Medulla oblongata (tissue), 1 donor: ENCODE measurements around the gene RSRC1.

Source experiments
- DNase-seq: peaks from one replicate; pipeline ENCODE4 v3.0.0-alpha.2; 2015; ENCODE audit errors: extremely low spot score

Gene RSRC1

GRCh38 chr3:158127250-158128219, 17.6 kb downstream of the RSRC1 start:
- DNase-seq = no peak

GRCh38 chr3:158128755-158129154, 18.9 kb downstream of the RSRC1 start:
- DNase-seq = no peak

- no peak for DNase-seq
These were observed 24.5 kb downstream of the RSRC1 start for GRCh38 chr3:158134363-158134762.

- no peak for DNase-seq
These were observed 30.5 kb downstream of the RSRC1 start for GRCh38 chr3:158140396-158140795.

- no peak for DNase-seq
These were observed 38.3 kb downstream of the RSRC1 start for GRCh38 chr3:158148218-158148617.

GRCh38 chr3:158152186-158152585, 42.3 kb downstream of the RSRC1 start:
- no peak for DNase-seq

GRCh38 chr3:158158969-158159368, 49.1 kb downstream of the RSRC1 start:
- DNase-seq = no peak

GRCh38 chr3:158159714-158160113, 49.8 kb downstream of the RSRC1 start:
- DNase-seq = no peak

- no peak for DNase-seq
These were observed 51.1 kb downstream of the RSRC1 start for GRCh38 chr3:158160958-158161357.

- no peak for DNase-seq
These were observed 55.3 kb downstream of the RSRC1 start for GRCh38 chr3:158165141-158165655.

- DNase-seq = no peak
These were observed 55.8 kb downstream of the RSRC1 start for GRCh38 chr3:158165730-158166129.

GRCh38 chr3:158166223-158166622, 56.3 kb downstream of the RSRC1 start:
- no peak for DNase-seq

- DNase-seq = no peak
These were observed 58.1 kb downstream of the RSRC1 start for GRCh38 chr3:158167737-158168557.

- no peak for DNase-seq
These were observed 59.2 kb downstream of the RSRC1 start for GRCh38 chr3:158169091-158169491.

- DNase-seq = no peak
These were observed 71.2 kb downstream of the RSRC1 start for GRCh38 chr3:158181096-158181495.

GRCh38 chr3:158185711-158186110, 75.8 kb downstream of the RSRC1 start:
- no peak for DNase-seq

GRCh38 chr3:158200955-158201354, 91.1 kb downstream of the RSRC1 start:
- no peak for DNase-seq

GRCh38 chr3:158205324-158205723, 95.4 kb downstream of the RSRC1 start:
- DNase-seq = no peak

- DNase-seq = no peak
These were observed 96.1 kb downstream of the RSRC1 start for GRCh38 chr3:158205994-158206393.

- DNase-seq = no peak
These were observed 100.2 kb downstream of the RSRC1 start for GRCh38 chr3:158210067-158210466.

- DNase-seq = no peak
These were observed 103.6 kb downstream of the RSRC1 start for GRCh38 chr3:158213461-158213860.

GRCh38 chr3:158217992-158218391, 108.1 kb downstream of the RSRC1 start:
- no peak for DNase-seq
